HAP-1 (cell line): ENCODE data around the gene BMAL1.

Experiments used
- DNase-seq, 2 experiments: peaks; one replicate each; pipeline ENCODE4 v3.0.0-alpha.2; 2016 to 2020; ENCODE audit warnings: low spot score in 2 of 2
- H3K27me3 ChIP-seq: fragments of 250-450 bp; sonication (Bioruptor Pico); 2 replicates; pipeline ENCODE4 v1.5.1; 2020; ENCODE audit warnings: low read depth, mild to moderate bottlenecking, moderate library complexity
- H3K36me3 ChIP-seq: fragments of 250-450 bp; sonication (Bioruptor Pico); replicated peaks from 2 replicates; pipeline ENCODE4 v1.5.1; 2020; ENCODE audit warnings: mild to moderate bottlenecking
- H3K4me1 ChIP-seq: fragments of 250-450 bp; sonication (Bioruptor Pico); 2 replicates; pipeline ENCODE4 v1.5.1; 2020; ENCODE audit warnings: mild to moderate bottlenecking
- H3K4me3 ChIP-seq: fragments of 250-450 bp; sonication (Bioruptor Pico); 2 replicates; pipeline ENCODE4 v1.5.1; 2020; ENCODE audit warnings: mild to moderate bottlenecking, moderate library complexity
- H3K9me3 ChIP-seq: fragments of 250-450 bp; sonication (Bioruptor Pico); 2 replicates; pipeline ENCODE4 v1.5.1; 2020; ENCODE audit warnings: mild to moderate bottlenecking, moderate library complexity
- in situ Hi-C: fragments of 300-500 bp; cut with MboI; formaldehyde crosslinking; loops from 3 replicates; pipeline ENCODE4 v1.14.3; 2020; ENCODE audit warnings: low sequenced_read_pairs, inconsistent platforms, mixed read lengths

BMAL1 gene

GRCh38 chr11:13290221-13290980 lies 12.8 kb downstream of the BMAL1 start:
- no peak overlapping the region for H3K4me3 ChIP-seq
- H3K36me3 ChIP-seq: no peaks in the 10 kb centered on the region
- DNase-seq: no peak
- in situ Hi-C loops: no loop called here
- H3K27me3 ChIP-seq: no peaks in the 10 kb centered on the region
- no peaks in the 10 kb centered on the region for H3K4me1 ChIP-seq
- no peaks in the 10 kb centered on the region for H3K9me3 ChIP-seq

- no peaks in the 10 kb centered on the region for H3K36me3 ChIP-seq
- DNase-seq: no peak
- no peaks in the 10 kb centered on the region for H3K27me3 ChIP-seq
- no peaks in the 10 kb centered on the region for H3K9me3 ChIP-seq
- H3K4me1 ChIP-seq: no peaks in the 10 kb centered on the region
- no peak overlapping the region for H3K4me3 ChIP-seq
- in situ Hi-C loops: no loop called here
Measured at GRCh38 chr11:13291361-13291760, 13.8 kb downstream of the BMAL1 start.

GRCh38 chr11:13291800-13292199 lies 14.2 kb downstream of the BMAL1 start:
- H3K36me3 ChIP-seq: no peaks in the 10 kb centered on the region
- in situ Hi-C loops: no loop called here
- no peaks in the 10 kb centered on the region for H3K9me3 ChIP-seq
- no peaks in the 10 kb centered on the region for H3K27me3 ChIP-seq
- no peaks in the 10 kb centered on the region for H3K4me1 ChIP-seq
- no peak overlapping the region for H3K4me3 ChIP-seq
- DNase-seq: no peak

- H3K4me3 ChIP-seq: no peak overlapping the region
Measured at GRCh38 chr11:13292970-13293369, 15.4 kb downstream of the BMAL1 start.

GRCh38 chr11:13294178-13294577 lies 16.6 kb downstream of the BMAL1 start:
- Histone ChIP-seq H3K9me3 (no peaks in the 10 kb centered on the region), H3K4me3 (no peak overlapping the region), H3K36me3 (no peaks in the 10 kb centered on the region), H3K4me1 (no peaks in the 10 kb centered on the region), H3K27me3 (no peaks in the 10 kb centered on the region)
- DNase-seq: no peak
- in situ Hi-C loops: no loop called here

More at GRCh38 chr11:13292970-13293369, 15.4 kb downstream of the BMAL1 start:
- Histone ChIP-seq H3K9me3 (no peaks in the 10 kb centered on the region), H3K27me3 (no peaks in the 10 kb centered on the region), H3K36me3 (no peaks in the 10 kb centered on the region), H3K4me1 (no peaks in the 10 kb centered on the region)
- in situ Hi-C loops: no loop called here
- DNase-seq: no peak

- in situ Hi-C loops: no loop called here
- Histone ChIP-seq H3K36me3 (no peaks in the 10 kb centered on the region), H3K4me1 (no peaks in the 10 kb centered on the region), H3K27me3 (no peaks in the 10 kb centered on the region), H3K9me3 (no peaks in the 10 kb centered on the region), H3K4me3 (no peak overlapping the region)
- no peak for DNase-seq
Measured at GRCh38 chr11:13294771-13295579, 17.4 kb downstream of the BMAL1 start.

- no peak overlapping the region for H3K4me3 ChIP-seq
- no peaks in the 10 kb centered on the region for H3K9me3 ChIP-seq
- no peaks in the 10 kb centered on the region for H3K4me1 ChIP-seq
- no peak for DNase-seq
- in situ Hi-C loops: no loop called here
- no peaks in the 10 kb centered on the region for H3K36me3 ChIP-seq
- H3K27me3 ChIP-seq: no peaks in the 10 kb centered on the region
Measured at GRCh38 chr11:13297308-13297916, 19.8 kb downstream of the BMAL1 start.

- no peaks in the 10 kb centered on the region for H3K4me1 ChIP-seq
- no peak for DNase-seq
- in situ Hi-C loops: no loop called here
- no peaks in the 10 kb centered on the region for H3K36me3 ChIP-seq
- no peaks in the 10 kb centered on the region for H3K27me3 ChIP-seq
- no peak overlapping the region for H3K4me3 ChIP-seq
- no peaks in the 10 kb centered on the region for H3K9me3 ChIP-seq
Measured at GRCh38 chr11:13297917-13298356, 20.3 kb downstream of the BMAL1 start.

- Histone ChIP-seq H3K27me3 (no peaks in the 10 kb centered on the region), H3K4me3 (no peak overlapping the region), H3K9me3 (no peaks in the 10 kb centered on the region), H3K4me1 (no peaks in the 10 kb centered on the region), H3K36me3 (no peaks in the 10 kb centered on the region)
- in situ Hi-C loops: no loop called here
- no peak for DNase-seq
Measured at GRCh38 chr11:13298765-13299164, 21.2 kb downstream of the BMAL1 start.

GRCh38 chr11:13301522-13301921 lies 23.9 kb downstream of the BMAL1 start:
- DNase-seq: no peak
- in situ Hi-C loops: no loop called here
- Histone ChIP-seq H3K36me3 (no peaks in the 10 kb centered on the region), H3K4me1 (no peaks in the 10 kb centered on the region), H3K27me3 (no peaks in the 10 kb centered on the region), H3K9me3 (no peaks in the 10 kb centered on the region), H3K4me3 (no peak overlapping the region)

- H3K36me3 ChIP-seq: no peaks in the 10 kb centered on the region
- H3K27me3 ChIP-seq: no peaks in the 10 kb centered on the region
- H3K4me1 ChIP-seq: no peaks in the 10 kb centered on the region
- no peaks in the 10 kb centered on the region for H3K9me3 ChIP-seq
- no peak overlapping the region for H3K4me3 ChIP-seq
- no peak for DNase-seq
- in situ Hi-C loops: no loop called here
Measured at GRCh38 chr11:13302420-13302958, 24.9 kb downstream of the BMAL1 start.

GRCh38 chr11:13303668-13304649 lies 26.4 kb downstream of the BMAL1 start:
- Histone ChIP-seq H3K27me3 (no peaks in the 10 kb centered on the region), H3K36me3 (no peaks in the 10 kb centered on the region), H3K4me1 (no peaks in the 10 kb centered on the region), H3K4me3 (no peak overlapping the region), H3K9me3 (no peaks in the 10 kb centered on the region)
- no peak for DNase-seq
- in situ Hi-C loops: no loop called here
